Caco-2 (cell line): Measurements from ENCODE around the gene CHMP6. TPM values are rescaled to one million over a fixed set of nuclear protein-coding genes. Genes with fewer than 3 reads are reported as not detected.
A peak's percentile ranks its signal among the peaks of the same experiment; 100 is the strongest.

Source experiments
- BruUV-seq: library from RNA; stranded (reverse); fragments of 400-500 nt; replicated peaks from 2 replicates; lab custom pipeline; 2021; lab: Mats Ljungman, UMichigan
- CTCF ChIA-PET: fragments of 300-600 bp; sonication (Branson Sonifier 250); formaldehyde crosslinking; loops from one replicate; lab custom pipeline; 2022; ENCODE audit warnings: antibody characterized with exemption; lab: Charles Lee
- POLR2A ChIA-PET: fragments of 300-600 bp; sonication (Branson Sonifier 250); formaldehyde crosslinking; loops from one replicate; lab custom pipeline; 2022; ENCODE audit warnings: antibody characterized with exemption; lab: Charles Lee
- DNase-seq, 2 experiments: peaks; one replicate each; pipeline versions ENCODE4 v3.0.0 to v3.0.0-alpha.2; 2020 to 2022
- H3K27me3 ChIP-seq: replicated peaks from 2 replicates; pipeline ENCODE4 v1.6.0; 2011; ENCODE audit warnings: low read length; ENCODE audit not compliant: control insufficient read depth, insufficient read depth
- H3K36me3 ChIP-seq: 2 replicates; pipeline ENCODE4 v1.5.1; 2011; ENCODE audit warnings: low read length; ENCODE audit not compliant: control insufficient read depth, insufficient read depth
- H3K4me1 ChIP-seq: fragments of 250-450 bp; sonication (Bioruptor Pico); 2 replicates; pipeline ENCODE4 v1.5.1; 2020; ENCODE audit warnings: mild to moderate bottlenecking
- H3K4me3 ChIP-seq: 2 replicates; pipeline ENCODE4 v1.5.1; 2011; ENCODE audit warnings: low read depth, mild to moderate bottlenecking, control low read depth, low read length
- H3K9me3 ChIP-seq: fragments of 250-450 bp; sonication (Bioruptor Pico); 2 replicates; pipeline ENCODE4 v1.5.1; 2020; ENCODE audit warnings: mild to moderate bottlenecking, moderate library complexity
- H3K27ac Mint-ChIP-seq: one replicate; pipeline ENCODE4 v1.8.0; 2022; ENCODE audit warnings: mixed read lengths; ENCODE audit not compliant: unreplicated experiment
- H3K27me3 Mint-ChIP-seq: one replicate; pipeline ENCODE4 v1.8.0; 2022; ENCODE audit warnings: mixed read lengths; ENCODE audit not compliant: insufficient read depth, unreplicated experiment
- H3K36me3 Mint-ChIP-seq: one replicate; pipeline ENCODE4 v1.8.0; 2022; ENCODE audit warnings: mild to moderate bottlenecking, mixed read lengths; ENCODE audit not compliant: insufficient read depth, unreplicated experiment
- H3K4me1 Mint-ChIP-seq: one replicate; pipeline ENCODE4 v1.8.0; 2022; ENCODE audit warnings: low read depth, mixed read lengths; ENCODE audit not compliant: unreplicated experiment
- H3K4me3 Mint-ChIP-seq: one replicate; pipeline ENCODE4 v1.8.0; 2022; ENCODE audit warnings: mild to moderate bottlenecking, moderate library complexity, mixed read lengths; ENCODE audit not compliant: unreplicated experiment
- H3K9me3 Mint-ChIP-seq: one replicate; pipeline ENCODE4 v1.8.0; 2022; ENCODE audit warnings: mixed read lengths; ENCODE audit not compliant: unreplicated experiment
- intact Hi-C: fragments of 100-400 bp; cut with micrococcal nuclease; formaldehyde crosslinking; loops from one replicate; pipeline ENCODE4 v1.10.0; 2022; ENCODE audit not compliant: unreplicated experiment
- total RNA-seq: library from RNA; stranded (reverse); gene quantifications from 2 replicates; pipeline ENCODE4 v1.2.3, GENCODE V29; 2022
- TF ChIP-seq, protein P1 (sequence below), 2 experiments: fragments of 200-600 bp in 1 of 2; IDR thresholded peaks; 1 replicate in 1 of 2; 2 replicates in 1 of 2; pipeline versions ENCODE4 v1.5.1 to v1.8.0; 2011 to 2022; ENCODE audit warnings: antibody characterized with exemption in 1 of 2, control low read depth in 1 of 2, inconsistent platforms in 1 of 2, low read depth in 1 of 2, low read length in 1 of 2, mild to moderate bottlenecking in 1 of 2, moderate library complexity in 1 of 2; ENCODE audit not compliant: insufficient read depth in 1 of 2, severe bottlenecking in 1 of 2, unreplicated experiment in 1 of 2

CHMP6 gene
- total RNA-seq, 1 experiment from 2014 or later, result 23.2 TPM

DNA sequence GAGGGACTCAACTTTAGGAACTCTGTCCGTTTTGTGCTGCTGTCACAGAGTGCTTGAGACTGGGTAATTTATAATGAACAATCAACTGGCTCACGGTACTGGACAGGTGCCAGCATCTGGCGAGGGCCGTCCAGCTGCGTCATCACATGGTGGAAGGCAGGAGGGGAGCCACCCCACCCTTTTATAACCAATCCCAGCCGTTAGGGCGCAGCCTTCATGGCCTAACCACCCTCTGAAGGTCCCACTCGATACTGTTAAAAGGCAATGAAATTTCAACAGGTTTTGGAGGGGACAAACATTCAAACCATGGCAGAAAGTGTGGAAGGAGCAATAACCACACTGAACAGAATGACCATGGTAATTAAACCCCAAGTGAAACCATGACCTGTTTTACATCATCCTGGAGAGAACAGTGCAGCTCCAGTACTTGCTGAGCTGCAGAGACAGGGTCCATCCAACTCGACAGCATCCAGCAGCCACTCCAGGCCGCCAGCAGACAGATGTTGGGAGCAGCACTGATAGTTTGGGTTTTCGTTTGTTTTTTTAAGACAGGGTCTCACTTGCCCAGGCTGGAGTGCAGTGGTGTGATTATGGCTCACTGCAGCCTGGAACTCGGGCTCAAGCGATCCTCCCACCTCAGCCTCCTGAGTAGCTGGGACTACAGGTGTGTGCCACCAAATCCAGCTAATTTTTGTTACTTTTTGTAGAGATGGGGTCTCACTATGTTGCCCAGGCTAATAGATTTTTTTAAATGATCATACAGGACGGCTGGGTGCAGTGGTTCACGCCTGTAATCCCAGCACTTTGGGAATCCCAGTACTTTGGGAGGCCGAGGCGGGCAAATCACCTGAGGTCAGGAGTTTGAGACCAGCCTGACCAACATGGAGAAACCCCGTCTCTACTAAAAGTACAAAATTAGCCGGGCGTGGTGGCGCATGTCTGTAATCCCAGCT is 11.0 kb downstream of the CHMP6 start:
- Mint-ChIP-seq H3K27me3 (peaks cover 20% of the 10 kb centered on the region), H3K4me1 (no peaks in the 10 kb centered on the region), H3K4me3 (peak overlapping the region; percentile 24), H3K9me3 (no peaks in the 10 kb centered on the region), H3K27ac (no peak overlapping the region), H3K36me3 (peaks cover 21% of the 10 kb centered on the region)
- Histone ChIP-seq H3K4me1 (0 out of 2 replicates have a peak, but pooled peaks cover 6% of the 10 kb centered on the region), H3K4me3 (no peak overlapping the region), H3K27me3 (peaks cover 4% of the 10 kb centered on the region), H3K9me3 (0 out of 2 replicates have a peak, but pooled peaks cover 3% of the 10 kb centered on the region), H3K36me3 (no peaks in the 10 kb centered on the region)
- ChIA-PET POLR2A (no interaction called here), CTCF (no interaction called here)
- TSS peak; percentile 21 for BruUV-seq
- intact Hi-C loops, result no loop called here
- DNase-seq, result no peak
- TF ChIP-seq, protein P1, sequence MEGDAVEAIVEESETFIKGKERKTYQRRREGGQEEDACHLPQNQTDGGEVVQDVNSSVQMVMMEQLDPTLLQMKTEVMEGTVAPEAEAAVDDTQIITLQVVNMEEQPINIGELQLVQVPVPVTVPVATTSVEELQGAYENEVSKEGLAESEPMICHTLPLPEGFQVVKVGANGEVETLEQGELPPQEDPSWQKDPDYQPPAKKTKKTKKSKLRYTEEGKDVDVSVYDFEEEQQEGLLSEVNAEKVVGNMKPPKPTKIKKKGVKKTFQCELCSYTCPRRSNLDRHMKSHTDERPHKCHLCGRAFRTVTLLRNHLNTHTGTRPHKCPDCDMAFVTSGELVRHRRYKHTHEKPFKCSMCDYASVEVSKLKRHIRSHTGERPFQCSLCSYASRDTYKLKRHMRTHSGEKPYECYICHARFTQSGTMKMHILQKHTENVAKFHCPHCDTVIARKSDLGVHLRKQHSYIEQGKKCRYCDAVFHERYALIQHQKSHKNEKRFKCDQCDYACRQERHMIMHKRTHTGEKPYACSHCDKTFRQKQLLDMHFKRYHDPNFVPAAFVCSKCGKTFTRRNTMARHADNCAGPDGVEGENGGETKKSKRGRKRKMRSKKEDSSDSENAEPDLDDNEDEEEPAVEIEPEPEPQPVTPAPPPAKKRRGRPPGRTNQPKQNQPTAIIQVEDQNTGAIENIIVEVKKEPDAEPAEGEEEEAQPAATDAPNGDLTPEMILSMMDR (IDR thresholded peaks at IDR 0.05; ENCODE audit: insufficient read depth in 1 of 2, low read depth in 1 of 2, low read length in 1 of 2, severe bottlenecking in 1 of 2, unreplicated experiment in 1 of 2), result no peak

DNA sequence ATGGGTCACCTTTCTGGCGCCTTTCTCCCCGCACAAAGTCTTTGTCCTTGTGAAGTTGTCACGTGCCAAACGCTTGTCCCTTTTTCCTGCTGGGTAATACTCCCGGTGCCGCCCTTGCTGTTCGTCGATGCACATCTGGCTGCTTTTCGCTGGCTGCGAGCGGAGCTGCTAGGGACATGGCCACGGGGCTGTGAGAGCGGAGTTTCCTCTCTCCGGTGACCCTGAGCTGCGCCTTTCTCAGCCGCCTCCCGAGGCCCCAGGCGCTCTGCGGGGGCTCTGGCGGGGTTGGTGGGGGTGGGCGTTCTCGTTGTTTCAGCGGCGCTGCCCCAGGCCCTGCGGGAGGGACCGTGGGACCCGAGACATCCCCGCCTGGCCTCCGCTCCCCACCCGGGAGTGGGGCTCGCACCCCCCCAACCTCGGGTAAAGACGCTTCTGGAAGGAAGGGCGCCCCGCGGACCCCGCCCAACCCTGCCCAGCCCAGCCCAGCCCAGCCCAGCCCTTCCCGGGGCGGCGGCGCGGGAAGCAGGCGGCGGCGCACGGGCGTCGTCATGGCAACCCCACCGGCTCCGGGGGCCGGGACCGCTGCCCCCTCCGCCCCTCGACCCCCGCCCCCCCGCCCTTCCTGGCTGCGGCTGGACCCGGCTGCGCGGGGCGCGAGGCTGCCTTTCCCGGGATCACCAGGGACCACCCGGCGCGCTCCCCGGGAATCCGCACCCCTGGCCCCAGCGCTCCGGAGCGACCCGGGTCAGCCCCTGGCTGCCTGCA is 12.3 kb downstream of the CHMP6 start:
- H3K9me3 ChIP-seq, result 0 out of 2 replicates have a peak, but pooled peaks cover 3% of the 10 kb centered on the region
- 0 out of 2 replicates have a peak, but pooled peaks cover 6% of the 10 kb centered on the region for H3K4me1 ChIP-seq
- no peak overlapping the region for H3K27ac Mint-ChIP-seq
- ChIA-PET POLR2A (no interaction called here), CTCF (no interaction called here)
- BruUV-seq, result no TSS peak
- intact Hi-C loops, result no loop called here
- H3K4me1 Mint-ChIP-seq, result no peaks in the 10 kb centered on the region
- no peak for DNase-seq
- peaks cover 21% of the 10 kb centered on the region for H3K36me3 Mint-ChIP-seq
- H3K36me3 ChIP-seq, result no peaks in the 10 kb centered on the region
- TF ChIP-seq, protein P1 (IDR thresholded peaks at IDR 0.05; ENCODE audit: insufficient read depth in 1 of 2, low read depth in 1 of 2, low read length in 1 of 2, severe bottlenecking in 1 of 2, unreplicated experiment in 1 of 2), result no peak
- 0 out of 2 replicates have a peak overlapping the region, but pooled peaks have one; percentile 10 for H3K4me3 ChIP-seq
- H3K27me3 ChIP-seq, result peaks cover 4% of the 10 kb centered on the region
- H3K4me3 Mint-ChIP-seq, result peak overlapping the region; percentile 24
- H3K9me3 Mint-ChIP-seq, result no peaks in the 10 kb centered on the region
- peaks cover 20% of the 10 kb centered on the region for H3K27me3 Mint-ChIP-seq

DNA sequence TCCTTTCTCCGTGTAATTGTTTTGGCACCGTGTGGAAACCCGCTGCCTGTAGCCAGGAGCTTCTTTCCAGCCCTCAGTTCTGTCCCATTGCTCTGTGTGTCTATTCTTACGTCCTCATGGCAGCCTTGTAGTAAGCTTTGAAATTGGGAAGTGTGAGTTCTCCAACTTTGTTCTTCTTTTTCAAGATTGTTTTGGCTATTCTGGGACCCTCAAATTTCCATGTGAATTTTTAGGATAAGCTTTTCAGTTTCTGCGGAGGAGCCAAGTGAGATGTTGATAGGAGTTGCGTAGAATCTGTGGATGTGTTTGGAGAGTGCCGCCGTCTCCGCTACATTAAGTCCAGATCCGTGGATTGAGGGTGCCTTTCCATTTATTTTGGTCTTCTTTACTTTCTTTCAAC is 15.2 kb downstream of the CHMP6 start:
- H3K9me3 Mint-ChIP-seq, result peaks cover 16% of the 10 kb centered on the region
- H3K9me3 ChIP-seq, result peaks cover 17% of the 10 kb centered on the region
- intact Hi-C loops, result no loop called here
- POLR2A ChIA-PET, result no interaction called here
- no peak overlapping the region for H3K27ac Mint-ChIP-seq
- no peak overlapping the region for H3K4me3 Mint-ChIP-seq
- peaks cover 15% of the 10 kb centered on the region for H3K27me3 Mint-ChIP-seq
- peaks cover 2% of the 10 kb centered on the region for H3K4me1 Mint-ChIP-seq
- TF ChIP-seq, protein P1 (IDR thresholded peaks at IDR 0.05; ENCODE audit: insufficient read depth in 1 of 2, low read depth in 1 of 2, low read length in 1 of 2, severe bottlenecking in 1 of 2, unreplicated experiment in 1 of 2), result no peak
- peaks cover 15% of the 10 kb centered on the region for H3K36me3 Mint-ChIP-seq
- H3K36me3 ChIP-seq, result no peaks in the 10 kb centered on the region
- CTCF ChIA-PET, result no interaction called here
- no peak for DNase-seq
- peaks cover 11% of the 10 kb centered on the region for H3K4me1 ChIP-seq
- no TSS peak for BruUV-seq
- peaks cover 4% of the 10 kb centered on the region for H3K27me3 ChIP-seq
- no peak overlapping the region for H3K4me3 ChIP-seq
